PC-9 (cell line): Measurements from ENCODE around the gene PPP2R2C.

Source experiments
- CTCF ChIP-seq: fragments of 200-600 bp; sonication (generic); conservative IDR thresholded peaks from 2 replicates; pipeline ENCODE4 v1.6.1; 2017; ENCODE audit warnings: mixed run types, antibody characterized with exemption, mild to moderate bottlenecking, moderate library complexity
- EZH2 ChIP-seq: fragments of 200-600 bp; sonication (generic); IDR thresholded peaks from 2 replicates; pipeline ENCODE4 v1.8.0; 2017; ENCODE audit warnings: antibody characterized with exemption, low read depth

- TF ChIP-seq CTCF (no peak), EZH2 (no peak)
Measured at GRCh38 chr4:6270636-6271121, 201.7 kb downstream of the PPP2R2C start.
